ENCODE results near the gene CELF2.
A peak's percentile ranks its signal among the peaks of the same experiment; 100 is the strongest.

Gene CELF2

DNA sequence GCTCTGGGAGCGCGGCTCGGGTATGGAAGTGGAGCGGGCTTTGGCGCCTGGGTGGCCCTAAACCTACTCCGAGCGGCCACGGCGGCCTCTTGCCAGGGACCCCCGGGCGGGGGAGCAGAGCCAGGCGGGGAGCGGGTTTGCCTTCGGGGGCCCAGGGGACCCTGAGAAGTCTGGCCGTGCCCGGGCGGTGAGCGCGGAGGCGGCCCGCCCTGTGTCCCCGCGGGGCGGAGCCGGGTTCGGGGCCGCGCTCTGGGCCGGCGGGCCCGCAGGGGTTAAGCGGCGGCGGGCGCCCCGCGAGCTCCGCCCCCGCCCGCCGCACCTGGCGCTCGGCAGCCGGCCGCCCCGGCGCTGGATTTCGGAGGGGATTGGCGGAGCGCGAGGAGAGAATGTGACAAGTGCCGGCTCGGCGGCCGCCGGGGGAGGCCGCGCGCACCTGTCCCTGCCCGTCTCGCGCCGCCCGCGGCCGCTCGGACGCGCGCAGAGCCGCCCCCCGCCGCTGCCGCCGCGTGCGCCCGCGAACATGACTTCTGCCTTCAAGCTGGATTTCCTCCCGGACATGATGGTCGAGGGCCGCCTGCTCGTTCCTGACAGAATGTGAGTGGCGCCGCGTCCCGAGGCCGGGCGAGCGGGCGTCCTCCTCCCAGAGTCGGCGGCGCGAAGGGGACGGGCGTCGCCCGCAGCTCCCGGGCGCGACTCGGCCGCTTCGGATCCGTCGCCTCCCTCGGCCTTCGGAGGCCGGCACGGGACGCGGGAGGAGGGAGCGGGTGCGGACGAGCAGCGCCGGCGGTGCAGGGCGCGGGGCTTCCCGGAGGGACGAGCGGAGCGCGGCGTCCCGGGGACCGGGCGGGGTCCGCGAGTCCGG lies at the start of gene CELF2:
CELF2 (plus strand) TSS at position 303 of the 862 bp plus-strand sequence; CDS start at position 521, 218 bp downstream.
- peak within 1 kb of the TSS; percentile 74 for H3K27ac ChIP-seq
- TF ChIP-seq, protein P1, sequence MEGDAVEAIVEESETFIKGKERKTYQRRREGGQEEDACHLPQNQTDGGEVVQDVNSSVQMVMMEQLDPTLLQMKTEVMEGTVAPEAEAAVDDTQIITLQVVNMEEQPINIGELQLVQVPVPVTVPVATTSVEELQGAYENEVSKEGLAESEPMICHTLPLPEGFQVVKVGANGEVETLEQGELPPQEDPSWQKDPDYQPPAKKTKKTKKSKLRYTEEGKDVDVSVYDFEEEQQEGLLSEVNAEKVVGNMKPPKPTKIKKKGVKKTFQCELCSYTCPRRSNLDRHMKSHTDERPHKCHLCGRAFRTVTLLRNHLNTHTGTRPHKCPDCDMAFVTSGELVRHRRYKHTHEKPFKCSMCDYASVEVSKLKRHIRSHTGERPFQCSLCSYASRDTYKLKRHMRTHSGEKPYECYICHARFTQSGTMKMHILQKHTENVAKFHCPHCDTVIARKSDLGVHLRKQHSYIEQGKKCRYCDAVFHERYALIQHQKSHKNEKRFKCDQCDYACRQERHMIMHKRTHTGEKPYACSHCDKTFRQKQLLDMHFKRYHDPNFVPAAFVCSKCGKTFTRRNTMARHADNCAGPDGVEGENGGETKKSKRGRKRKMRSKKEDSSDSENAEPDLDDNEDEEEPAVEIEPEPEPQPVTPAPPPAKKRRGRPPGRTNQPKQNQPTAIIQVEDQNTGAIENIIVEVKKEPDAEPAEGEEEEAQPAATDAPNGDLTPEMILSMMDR (conservative IDR thresholded peaks at IDR 0.05; ENCODE audit: low read depth): no peak
- peak; percentile 36 for DNase-seq (ENCODE audit: low spot score)
- ChIA-PET CTCF (interaction anchor here (0.6 to 0.8 kb wide), 2 partner anchors 341 to 415 kb away, joined by 3 to 4 read pairs; no protein-coding TSS in a partner anchor), POLR2A (ENCODE audit: low non-redundant PET) (no interaction called here)

DNA sequence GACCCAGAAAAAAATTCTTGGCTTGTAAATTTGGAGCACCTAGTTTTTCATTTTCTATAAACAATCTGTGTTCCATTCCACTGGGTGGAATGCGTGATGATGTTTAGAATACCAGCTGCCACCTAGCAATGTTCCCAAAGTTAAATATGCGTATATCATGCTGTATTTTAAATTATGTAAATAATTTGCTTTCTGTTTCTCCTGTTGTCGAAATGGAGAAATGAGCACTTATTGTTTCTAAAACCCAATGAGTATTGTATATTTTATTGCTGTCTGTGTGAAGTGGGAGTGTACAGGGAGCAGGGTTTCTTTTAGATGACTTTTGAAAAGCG lies 49.4 kb upstream of the CELF2 start:
- TF ChIP-seq, protein P1 (conservative IDR thresholded peaks at IDR 0.05; ENCODE audit: low read depth): no peak
- ChIA-PET POLR2A (ENCODE audit: low non-redundant PET) (no interaction called here), CTCF (no interaction called here)
- H3K27ac ChIP-seq: no peak overlapping the region
- no peak for DNase-seq (ENCODE audit: low spot score)

DNA sequence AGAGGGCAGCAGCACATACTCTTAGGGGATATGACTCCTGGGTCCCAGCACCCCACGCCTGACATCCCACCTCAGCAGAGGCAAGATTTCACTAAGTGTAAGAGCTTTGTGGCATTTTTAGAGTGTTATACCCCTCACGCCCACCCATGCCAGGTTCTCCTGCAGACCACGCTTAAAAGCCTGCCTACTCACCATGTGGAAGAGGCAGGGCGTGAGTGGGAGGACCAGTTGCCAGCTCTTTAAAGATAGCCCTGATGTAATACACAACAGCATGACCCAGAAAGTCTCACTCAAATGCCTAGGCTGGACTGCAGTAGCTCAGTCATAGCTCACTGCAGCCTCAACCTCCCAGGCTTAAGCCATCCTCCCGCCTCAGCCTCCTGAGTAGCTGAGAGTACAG lies 44.4 kb upstream of the CELF2 start:
- ChIA-PET POLR2A (ENCODE audit: low non-redundant PET) (no interaction called here), CTCF (no interaction called here)
- TF ChIP-seq, protein P1 (conservative IDR thresholded peaks at IDR 0.05; ENCODE audit: low read depth): no peak
- H3K27ac ChIP-seq: no peak overlapping the region
- no peak for DNase-seq (ENCODE audit: low spot score)

DNA sequence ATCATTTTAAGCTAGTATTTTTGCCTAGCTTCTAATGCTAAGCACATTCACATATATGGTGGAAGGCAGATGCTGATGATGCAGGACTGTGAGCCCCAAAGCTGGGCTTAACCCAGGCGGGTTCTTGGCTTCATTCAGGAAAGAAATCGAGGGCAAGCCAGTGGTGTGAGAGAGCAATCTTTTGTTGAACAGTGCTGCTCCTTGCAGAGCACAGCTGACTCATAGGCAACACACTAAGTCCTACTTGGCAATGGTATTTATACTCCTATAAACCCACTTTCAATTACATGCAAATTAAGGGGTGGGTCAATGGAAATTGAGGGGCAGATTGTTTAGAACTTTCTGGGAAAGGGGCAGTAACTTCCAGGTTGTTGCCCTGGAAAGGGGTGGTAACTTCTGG lies 42.0 kb upstream of the CELF2 start:
- TF ChIP-seq, protein P1 (conservative IDR thresholded peaks at IDR 0.05; ENCODE audit: low read depth): no peak
- H3K27ac ChIP-seq: no peak overlapping the region
- CTCF ChIA-PET: interaction anchor here (0.6 kb wide), 1 partner anchor 660 kb away, joined by 4 read pairs; no protein-coding TSS in a partner anchor
- POLR2A ChIA-PET (ENCODE audit: low non-redundant PET): no interaction called here
- DNase-seq (ENCODE audit: low spot score): no peak

DNA sequence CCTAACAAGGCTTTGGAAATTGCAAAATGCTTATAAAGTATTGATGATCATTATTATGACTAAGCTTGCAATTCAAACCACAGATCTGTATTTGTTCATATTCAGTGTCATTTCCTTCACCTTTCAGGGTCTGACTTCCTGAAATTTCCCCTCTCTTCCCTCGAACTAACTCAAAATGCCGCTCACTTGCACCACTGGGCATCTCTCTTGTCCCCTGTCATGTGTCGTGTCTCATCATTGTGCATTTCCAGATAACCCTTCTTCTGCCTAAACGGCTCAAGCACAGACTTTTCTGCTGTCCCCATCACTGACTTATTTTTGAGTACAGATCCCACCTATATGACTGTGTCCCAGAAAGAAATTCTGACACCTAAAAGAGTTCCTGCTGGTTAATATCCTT lies 41.0 kb upstream of the CELF2 start:
- ChIA-PET POLR2A (ENCODE audit: low non-redundant PET) (no interaction called here), CTCF (no interaction called here)
- no peak overlapping the region for H3K27ac ChIP-seq
- DNase-seq (ENCODE audit: low spot score): no peak
- TF ChIP-seq, protein P1 (conservative IDR thresholded peaks at IDR 0.05; ENCODE audit: low read depth): no peak

DNA sequence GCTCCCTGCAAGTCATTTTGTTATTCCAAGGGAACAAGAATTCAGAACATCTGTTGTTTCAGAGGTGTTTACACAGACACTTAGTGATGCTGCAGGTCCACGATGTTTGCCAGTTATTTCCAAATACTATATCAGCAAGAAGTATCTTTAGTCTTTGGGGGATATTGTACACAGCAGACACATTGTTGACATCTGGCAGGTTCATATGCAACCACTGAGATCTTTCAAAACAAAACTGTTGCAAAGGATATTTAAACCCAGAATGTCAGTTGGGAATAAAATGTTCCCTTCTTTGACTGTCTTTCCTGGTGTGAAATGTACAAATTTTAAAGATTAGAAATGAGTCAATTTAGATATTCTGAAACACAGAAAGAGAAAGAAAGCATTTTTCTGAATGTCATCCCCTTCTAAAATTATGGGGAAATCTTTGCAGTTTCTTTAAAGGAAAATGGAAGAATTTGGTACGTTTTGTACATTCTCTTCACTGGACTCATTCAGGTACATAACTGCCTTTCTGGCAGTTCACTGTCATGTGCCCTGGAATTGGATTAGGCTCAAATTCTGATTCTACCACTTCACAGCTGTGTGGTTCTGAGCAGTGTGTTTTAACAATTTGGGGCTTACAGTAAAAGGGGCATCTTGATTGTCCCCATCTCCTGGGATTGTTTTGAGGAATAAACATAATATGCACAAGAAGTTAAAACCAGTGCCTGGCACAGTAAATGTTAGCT lies 40.3 kb upstream of the CELF2 start:
- POLR2A ChIA-PET (ENCODE audit: low non-redundant PET): no interaction called here
- no peak overlapping the region for H3K27ac ChIP-seq
- TF ChIP-seq, protein P1 (conservative IDR thresholded peaks at IDR 0.05; ENCODE audit: low read depth): no peak
- CTCF ChIA-PET: no interaction called here
- DNase-seq (ENCODE audit: low spot score): no peak

Data from RWPE1 (cell line).